Astrocyte of the spinal cord (primary cell): ENCODE measurements around the gene TFDP1.

ENCODE experiments used
- DNase-seq: peaks from one replicate; pipeline ENCODE4 v3.0.0; 2011; ENCODE audit warnings: low read depth, low spot score
- H3K4me3 ChIP-seq: 2 replicates; pipeline ENCODE4 v1.5.1; 2011; ENCODE audit warnings: low read depth, mild to moderate bottlenecking, low read length, moderate library complexity
- CTCF ChIP-seq: IDR thresholded peaks from 2 replicates; pipeline ENCODE4 v1.5.1; 2012; ENCODE audit warnings: low read depth, mild to moderate bottlenecking, low read length, inconsistent platforms
- in situ Hi-C: cut with HindIII; loops from 2 replicates; pipeline ENCODE4 v1.10.0; 2017; ENCODE audit warnings: low sequenced_read_pairs

The TFDP1 gene

GRCh38 chr13:113625965-113626721 is 41.6 kb downstream of the TFDP1 start:
- H3K4me3 ChIP-seq = no peak overlapping the region
- in situ Hi-C loops = no loop called here
- TF ChIP-seq CTCF = no peak
- peak; percentile 17 for DNase-seq

GRCh38 chr13:113627136-113627535 is 42.6 kb downstream of the TFDP1 start:
- H3K4me3 ChIP-seq = no peak overlapping the region
- in situ Hi-C loops = no loop called here
- no peak for DNase-seq
- TF ChIP-seq CTCF = no peak

- H3K4me3 ChIP-seq = no peak overlapping the region
- no peak for DNase-seq
- in situ Hi-C loops = no loop called here
- no peak for TF ChIP-seq CTCF
Measured at GRCh38 chr13:113628291-113629270, 44.0 kb downstream of the TFDP1 start.

- in situ Hi-C loops = no loop called here
- no peak overlapping the region for H3K4me3 ChIP-seq
- TF ChIP-seq CTCF = no peak
- no peak for DNase-seq
Measured at GRCh38 chr13:113629866-113630265, 45.3 kb downstream of the TFDP1 start.

- in situ Hi-C loops = no loop called here
- TF ChIP-seq CTCF = no peak
- no peak for DNase-seq
- no peak overlapping the region for H3K4me3 ChIP-seq
Measured at GRCh38 chr13:113630296-113630695, 45.7 kb downstream of the TFDP1 start.

GRCh38 chr13:113630804-113631203 is 46.3 kb downstream of the TFDP1 start:
- no peak overlapping the region for H3K4me3 ChIP-seq
- in situ Hi-C loops = no loop called here
- DNase-seq = no peak
- TF ChIP-seq CTCF = no peak
